SK-N-SH treated with all-trans-retinoic acid at 6 μM for 48 hours (cell line): ENCODE data around the gene GANC.

ENCODE experiments used
- ATAC-seq: fragments of 200-7000 bp; cut with Tn5 transposase; 3 replicates; pipeline ENCODE4 v1.9.1; 2020; ENCODE audit warnings: mild to moderate bottlenecking, moderate library complexity
- ARNTL ChIP-seq: fragments of 450-650 bp; formaldehyde crosslinking; IDR thresholded peaks from 2 replicates; pipeline ENCODE4 v1.5.0; 2020; ENCODE audit warnings: low read depth, mild to moderate bottlenecking, moderate library complexity, borderline replicate concordance
- BACH2 ChIP-seq: fragments of 250-450 bp; sonication (Bioruptor Pico); IDR thresholded peaks from 2 replicates; pipeline ENCODE4 v1.9.0; 2021; ENCODE audit warnings: mild to moderate bottlenecking, borderline replicate concordance
- CSDC2 ChIP-seq: fragments of 250-450 bp; sonication (Bioruptor Pico); IDR thresholded peaks from 2 replicates; pipeline ENCODE4 v1.5.0; 2020; ENCODE audit warnings: mild to moderate bottlenecking, moderate library complexity
- ESRRG ChIP-seq: fragments of 250-450 bp; sonication (Bioruptor Pico); IDR thresholded peaks from 2 replicates; pipeline ENCODE4 v1.6.1; 2021; ENCODE audit warnings: mild to moderate bottlenecking
- GLIS3 ChIP-seq: fragments of 250-450 bp; sonication (Bioruptor Pico); IDR thresholded peaks from 2 replicates; pipeline ENCODE4 v1.5.0; 2020; ENCODE audit warnings: mild to moderate bottlenecking, moderate library complexity
- ISL1 ChIP-seq: fragments of 250-450 bp; sonication (Bioruptor Pico); IDR thresholded peaks from 2 replicates; pipeline ENCODE4 v2.1.2; 2022; ENCODE audit warnings: mild to moderate bottlenecking, moderate library complexity
- OSR1 ChIP-seq: fragments of 250-450 bp; sonication (Bioruptor Pico); IDR thresholded peaks from 2 replicates; pipeline ENCODE4 v1.8.0; 2022; ENCODE audit warnings: moderate library complexity, mild to moderate bottlenecking, inconsistent platforms
- PPARA ChIP-seq: fragments of 250-450 bp; sonication (Bioruptor Pico); IDR thresholded peaks from 2 replicates; pipeline ENCODE4 v1.5.0; 2020; ENCODE audit warnings: mild to moderate bottlenecking, borderline replicate concordance
- RARB ChIP-seq: fragments of 250-450 bp; sonication (Bioruptor Pico); IDR thresholded peaks from 2 replicates; pipeline ENCODE4 v1.8.0; 2021; ENCODE audit warnings: mild to moderate bottlenecking, moderate library complexity
- SNAI2 ChIP-seq: fragments of 250-450 bp; sonication (Bioruptor Pico); IDR thresholded peaks from 2 replicates; pipeline ENCODE4 v1.5.0; 2020; ENCODE audit warnings: mild to moderate bottlenecking, moderate library complexity
- TCF4 ChIP-seq: fragments of 250-450 bp; sonication (Bioruptor Pico); IDR thresholded peaks from 2 replicates; pipeline ENCODE4 v1.8.0; 2021; ENCODE audit warnings: mild to moderate bottlenecking, moderate library complexity, borderline replicate concordance
- TOX ChIP-seq: fragments of 250-450 bp; sonication (Bioruptor Pico); IDR thresholded peaks from 2 replicates; pipeline ENCODE4 v1.8.0; 2021; ENCODE audit warnings: mild to moderate bottlenecking, moderate library complexity, borderline replicate concordance
- ZC3H10 ChIP-seq: fragments of 250-450 bp; sonication (Bioruptor Pico); IDR thresholded peaks from 2 replicates; pipeline ENCODE4 v1.5.1; 2021; ENCODE audit warnings: mild to moderate bottlenecking, moderate library complexity
- ZFP3 ChIP-seq: fragments of 250-450 bp; sonication (Bioruptor Pico); IDR thresholded peaks from 2 replicates; pipeline ENCODE4 v1.5.0; 2020; ENCODE audit warnings: mild to moderate bottlenecking, moderate library complexity
- ZFP30 ChIP-seq: fragments of 450-650 bp; formaldehyde crosslinking; IDR thresholded peaks from 2 replicates; pipeline ENCODE4 v1.5.0; 2022; ENCODE audit warnings: mild to moderate bottlenecking, moderate library complexity
- ZNF565 ChIP-seq: fragments of 450-650 bp; formaldehyde crosslinking; conservative IDR thresholded peaks from 2 replicates; pipeline ENCODE4 v1.5.0; 2020; ENCODE audit warnings: low read depth, mild to moderate bottlenecking, moderate library complexity
- ZNF70 ChIP-seq: fragments of 450-650 bp; formaldehyde crosslinking; IDR thresholded peaks from 2 replicates; pipeline ENCODE4 v1.5.0; 2020; ENCODE audit warnings: mild to moderate bottlenecking, moderate library complexity
- TF ChIP-seq, protein P1 (sequence below): fragments of 250-450 bp; sonication (Bioruptor Pico); IDR thresholded peaks from 2 replicates; pipeline ENCODE4 v1.5.0; 2020; ENCODE audit warnings: mild to moderate bottlenecking, moderate library complexity
- TF ChIP-seq, protein P2 (sequence below): fragments of 250-450 bp; sonication (Bioruptor Pico); IDR thresholded peaks from 2 replicates; pipeline ENCODE4 v1.8.0; 2020; ENCODE audit warnings: mild to moderate bottlenecking, moderate library complexity, borderline replicate concordance
- TF ChIP-seq, protein P3 (sequence below): fragments of 250-450 bp; sonication (Bioruptor Pico); IDR thresholded peaks from 2 replicates; pipeline ENCODE4 v1.8.0; 2021; ENCODE audit warnings: low read depth, mild to moderate bottlenecking, moderate library complexity, borderline replicate concordance
- TF ChIP-seq, protein P4 (sequence below): fragments of 250-450 bp; sonication (Bioruptor Pico); IDR thresholded peaks from 2 replicates; pipeline ENCODE4 v1.5.1; 2020; ENCODE audit warnings: low read depth, mild to moderate bottlenecking, moderate library complexity

GANC gene

DNA sequence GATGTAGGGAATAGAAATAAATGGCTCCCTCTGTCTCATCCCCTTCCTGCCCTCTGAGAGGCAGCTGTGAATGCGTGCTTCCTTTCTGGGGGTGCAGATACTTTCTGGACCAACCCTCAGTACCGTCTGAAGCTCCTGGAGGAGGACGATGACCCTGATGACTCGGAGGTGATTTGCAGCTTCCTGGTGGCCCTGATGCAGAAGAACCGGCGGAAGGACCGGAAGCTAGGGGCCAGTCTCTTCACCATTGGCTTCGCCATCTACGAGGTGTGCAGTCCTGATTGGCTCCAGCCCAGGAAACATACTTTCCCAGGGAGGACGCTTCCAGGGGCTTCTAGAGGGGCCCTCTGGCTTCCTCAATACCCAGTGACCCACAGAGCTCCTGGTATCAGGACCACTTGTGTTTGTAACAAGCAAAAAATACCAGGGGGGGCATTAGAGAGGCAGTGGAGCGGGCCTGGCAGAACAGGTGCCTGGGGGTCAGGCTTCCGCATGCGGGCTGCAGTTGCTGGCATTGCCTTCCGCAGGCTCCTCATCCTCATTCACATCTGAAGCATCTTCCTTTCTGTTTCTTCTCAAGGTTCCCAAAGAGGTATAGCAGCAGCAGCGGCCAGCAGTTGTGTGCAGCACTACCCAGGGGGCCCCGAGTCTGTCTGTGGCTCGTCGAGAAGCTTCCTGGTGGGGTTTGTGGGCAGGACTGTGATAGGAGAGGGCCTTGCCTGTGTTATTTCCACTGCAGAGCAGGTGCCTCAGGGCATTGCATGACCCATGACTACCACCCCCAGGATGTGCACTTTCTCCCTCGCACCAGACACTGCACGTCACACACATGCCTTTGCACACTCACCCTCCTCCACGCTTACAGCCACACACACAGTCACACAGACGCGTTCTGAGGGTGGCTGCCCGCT lies 128.8 kb downstream of the GANC start:
- TF ChIP-seq ESRRG (CRISPR knock-in tag) (no peak), TCF4 (CRISPR knock-in tag) (no peak), PPARA (no peak), ISL1 (CRISPR knock-in tag) (no peak), CSDC2 (no peak), ZNF565 (no peak), ZC3H10 (CRISPR knock-in tag) (no peak)
- TF ChIP-seq, all 23 proteins: peak for 0
- ATAC-seq, result no peak

DNA sequence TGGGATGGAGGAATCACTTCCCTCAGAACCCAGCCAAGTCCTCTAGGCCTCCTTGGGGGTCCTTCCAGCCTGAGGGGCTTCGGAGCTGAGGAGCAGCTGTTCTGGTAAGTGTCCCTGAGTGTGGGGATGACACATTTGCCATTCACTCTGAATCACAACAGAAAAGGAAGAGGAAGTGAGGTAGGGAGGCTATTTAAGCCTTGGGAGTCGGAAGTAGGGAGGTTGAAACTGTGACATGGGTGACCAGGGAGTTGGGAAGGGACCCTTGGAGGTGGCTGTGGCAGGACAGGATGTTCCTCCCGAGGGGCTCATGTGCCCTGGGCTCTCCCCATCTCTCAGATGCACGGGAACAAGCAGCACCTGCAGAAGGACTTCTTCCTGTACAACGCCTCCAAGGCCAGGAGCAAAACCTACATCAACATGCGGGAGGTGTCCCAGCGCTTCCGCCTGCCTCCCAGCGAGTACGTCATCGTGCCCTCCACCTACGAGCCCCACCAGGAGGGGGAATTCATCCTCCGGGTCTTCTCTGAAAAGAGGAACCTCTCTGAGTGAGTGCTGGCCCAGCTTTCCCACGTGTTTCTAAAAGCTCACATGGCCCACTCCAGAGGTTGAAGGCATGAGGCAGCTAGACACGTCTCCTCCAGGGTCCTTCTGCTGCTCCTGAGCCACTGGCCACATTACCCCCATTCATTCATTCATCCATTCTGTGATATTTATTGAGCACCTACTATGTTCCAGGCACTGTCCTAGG lies 129.6 kb downstream of the GANC start:
- TF ChIP-seq PPARA (no peak), ESRRG (CRISPR knock-in tag) (no peak), GLIS3 (no peak), SNAI2 (no peak), BACH2 (CRISPR knock-in tag) (no peak), TOX (CRISPR knock-in tag) (no peak), CSDC2 (no peak), RARB (CRISPR knock-in tag) (no peak), ARNTL (CRISPR knock-in tag) (no peak), ZNF565 (no peak), ZFP3 (CRISPR knock-in tag) (no peak), ZC3H10 (CRISPR knock-in tag) (no peak), ISL1 (CRISPR knock-in tag) (no peak), TCF4 (CRISPR knock-in tag) (no peak), ZNF70 (CRISPR knock-in tag) (no peak), OSR1 (CRISPR knock-in tag) (no peak)
- TF ChIP-seq, protein P1, sequence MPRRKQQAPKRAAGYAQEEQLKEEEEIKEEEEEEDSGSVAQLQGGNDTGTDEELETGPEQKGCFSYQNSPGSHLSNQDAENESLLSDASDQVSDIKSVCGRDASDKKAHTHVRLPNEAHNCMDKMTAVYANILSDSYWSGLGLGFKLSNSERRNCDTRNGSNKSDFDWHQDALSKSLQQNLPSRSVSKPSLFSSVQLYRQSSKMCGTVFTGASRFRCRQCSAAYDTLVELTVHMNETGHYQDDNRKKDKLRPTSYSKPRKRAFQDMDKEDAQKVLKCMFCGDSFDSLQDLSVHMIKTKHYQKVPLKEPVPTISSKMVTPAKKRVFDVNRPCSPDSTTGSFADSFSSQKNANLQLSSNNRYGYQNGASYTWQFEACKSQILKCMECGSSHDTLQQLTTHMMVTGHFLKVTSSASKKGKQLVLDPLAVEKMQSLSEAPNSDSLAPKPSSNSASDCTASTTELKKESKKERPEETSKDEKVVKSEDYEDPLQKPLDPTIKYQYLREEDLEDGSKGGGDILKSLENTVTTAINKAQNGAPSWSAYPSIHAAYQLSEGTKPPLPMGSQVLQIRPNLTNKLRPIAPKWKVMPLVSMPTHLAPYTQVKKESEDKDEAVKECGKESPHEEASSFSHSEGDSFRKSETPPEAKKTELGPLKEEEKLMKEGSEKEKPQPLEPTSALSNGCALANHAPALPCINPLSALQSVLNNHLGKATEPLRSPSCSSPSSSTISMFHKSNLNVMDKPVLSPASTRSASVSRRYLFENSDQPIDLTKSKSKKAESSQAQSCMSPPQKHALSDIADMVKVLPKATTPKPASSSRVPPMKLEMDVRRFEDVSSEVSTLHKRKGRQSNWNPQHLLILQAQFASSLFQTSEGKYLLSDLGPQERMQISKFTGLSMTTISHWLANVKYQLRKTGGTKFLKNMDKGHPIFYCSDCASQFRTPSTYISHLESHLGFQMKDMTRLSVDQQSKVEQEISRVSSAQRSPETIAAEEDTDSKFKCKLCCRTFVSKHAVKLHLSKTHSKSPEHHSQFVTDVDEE (CRISPR knock-in tag), result no peak
- TF ChIP-seq, protein P2, sequence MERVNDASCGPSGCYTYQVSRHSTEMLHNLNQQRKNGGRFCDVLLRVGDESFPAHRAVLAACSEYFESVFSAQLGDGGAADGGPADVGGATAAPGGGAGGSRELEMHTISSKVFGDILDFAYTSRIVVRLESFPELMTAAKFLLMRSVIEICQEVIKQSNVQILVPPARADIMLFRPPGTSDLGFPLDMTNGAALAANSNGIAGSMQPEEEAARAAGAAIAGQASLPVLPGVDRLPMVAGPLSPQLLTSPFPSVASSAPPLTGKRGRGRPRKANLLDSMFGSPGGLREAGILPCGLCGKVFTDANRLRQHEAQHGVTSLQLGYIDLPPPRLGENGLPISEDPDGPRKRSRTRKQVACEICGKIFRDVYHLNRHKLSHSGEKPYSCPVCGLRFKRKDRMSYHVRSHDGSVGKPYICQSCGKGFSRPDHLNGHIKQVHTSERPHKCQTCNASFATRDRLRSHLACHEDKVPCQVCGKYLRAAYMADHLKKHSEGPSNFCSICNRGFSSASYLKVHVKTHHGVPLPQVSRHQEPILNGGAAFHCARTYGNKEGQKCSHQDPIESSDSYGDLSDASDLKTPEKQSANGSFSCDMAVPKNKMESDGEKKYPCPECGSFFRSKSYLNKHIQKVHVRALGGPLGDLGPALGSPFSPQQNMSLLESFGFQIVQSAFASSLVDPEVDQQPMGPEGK (CRISPR knock-in tag), result no peak
- TF ChIP-seq, protein P3, sequence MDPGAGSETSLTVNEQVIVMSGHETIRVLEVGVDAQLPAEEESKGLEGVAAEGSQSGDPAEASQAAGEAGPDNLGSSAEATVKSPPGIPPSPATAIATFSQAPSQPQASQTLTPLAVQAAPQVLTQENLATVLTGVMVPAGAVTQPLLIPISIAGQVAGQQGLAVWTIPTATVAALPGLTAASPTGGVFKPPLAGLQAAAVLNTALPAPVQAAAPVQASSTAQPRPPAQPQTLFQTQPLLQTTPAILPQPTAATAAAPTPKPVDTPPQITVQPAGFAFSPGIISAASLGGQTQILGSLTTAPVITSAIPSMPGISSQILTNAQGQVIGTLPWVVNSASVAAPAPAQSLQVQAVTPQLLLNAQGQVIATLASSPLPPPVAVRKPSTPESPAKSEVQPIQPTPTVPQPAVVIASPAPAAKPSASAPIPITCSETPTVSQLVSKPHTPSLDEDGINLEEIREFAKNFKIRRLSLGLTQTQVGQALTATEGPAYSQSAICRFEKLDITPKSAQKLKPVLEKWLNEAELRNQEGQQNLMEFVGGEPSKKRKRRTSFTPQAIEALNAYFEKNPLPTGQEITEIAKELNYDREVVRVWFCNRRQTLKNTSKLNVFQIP (CRISPR knock-in tag), result no peak
- TF ChIP-seq, protein P4, sequence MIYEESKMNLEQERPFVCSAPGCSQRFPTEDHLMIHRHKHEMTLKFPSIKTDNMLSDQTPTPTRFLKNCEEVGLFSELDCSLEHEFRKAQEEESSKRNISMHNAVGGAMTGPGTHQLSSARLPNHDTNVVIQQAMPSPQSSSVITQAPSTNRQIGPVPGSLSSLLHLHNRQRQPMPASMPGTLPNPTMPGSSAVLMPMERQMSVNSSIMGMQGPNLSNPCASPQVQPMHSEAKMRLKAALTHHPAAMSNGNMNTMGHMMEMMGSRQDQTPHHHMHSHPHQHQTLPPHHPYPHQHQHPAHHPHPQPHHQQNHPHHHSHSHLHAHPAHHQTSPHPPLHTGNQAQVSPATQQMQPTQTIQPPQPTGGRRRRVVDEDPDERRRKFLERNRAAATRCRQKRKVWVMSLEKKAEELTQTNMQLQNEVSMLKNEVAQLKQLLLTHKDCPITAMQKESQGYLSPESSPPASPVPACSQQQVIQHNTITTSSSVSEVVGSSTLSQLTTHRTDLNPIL, result no peak
- TF ChIP-seq, all 23 proteins: peak for 0

DNA sequence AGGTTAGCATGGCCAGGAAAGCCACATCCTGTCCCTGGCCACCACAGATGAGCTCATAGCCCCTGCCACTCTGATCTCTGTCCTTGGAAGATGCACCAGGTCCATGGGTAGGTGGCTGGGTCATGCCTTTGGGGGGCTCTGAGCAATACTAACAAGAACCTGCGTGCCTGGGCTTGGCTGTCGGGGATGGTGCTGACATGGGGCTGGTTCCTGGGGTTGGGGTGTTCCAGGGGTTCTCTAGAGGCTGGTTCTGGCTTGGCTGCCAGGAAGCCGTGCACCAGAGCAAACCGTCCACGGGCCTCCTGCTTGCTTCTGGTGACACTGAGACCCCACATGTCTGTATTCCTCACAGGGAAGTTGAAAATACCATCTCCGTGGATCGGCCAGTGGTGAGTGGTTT lies 130.4 kb downstream of the GANC start:
- TF ChIP-seq RARB (CRISPR knock-in tag), result no peak
- TF ChIP-seq CSDC2, result no peak
- no peak for TF ChIP-seq ZNF565
- no peak for TF ChIP-seq ISL1 (CRISPR knock-in tag)
- TF ChIP-seq ESRRG (CRISPR knock-in tag), result no peak
- no peak for TF ChIP-seq ZFP30
- TF ChIP-seq SNAI2, result no peak
- TF ChIP-seq ZC3H10 (CRISPR knock-in tag), result no peak
- TF ChIP-seq, protein P2 (CRISPR knock-in tag), result no peak
- TF ChIP-seq TOX (CRISPR knock-in tag), result no peak
- TF ChIP-seq OSR1 (CRISPR knock-in tag), result no peak
- TF ChIP-seq, protein P1 (CRISPR knock-in tag), result no peak
- TF ChIP-seq GLIS3, result no peak
- TF ChIP-seq TCF4 (CRISPR knock-in tag), result no peak
- no peak for TF ChIP-seq BACH2 (CRISPR knock-in tag)
- TF ChIP-seq, all 23 proteins: peak for 0
- ATAC-seq, result no peak

More for the DNA sequence above, 129.6 kb downstream of the GANC start:
- ATAC-seq, result no peak
